Activated CD4-positive, alpha-beta memory T cell treated with anti-CD3 and anti-CD28 coated beads, Interleukin-2, amount 10 ng/mL, durations not matched to agents 7 days and 5 days (primary cell): ENCODE results near the gene YY1. TPM values are rescaled to one million over a fixed set of nuclear protein-coding genes. Genes with fewer than 3 reads are reported as not detected.
"Not testable (repeated sequence)": the region's sequence is repeated elsewhere in the genome, so short reads cannot be mapped to it uniquely, and the experiment has no call there.

Source experiments
- CTCF ChIA-PET: fragments of 350-600 bp; sonication (Branson Sonifier 250); formaldehyde crosslinking; loops from one replicate; lab custom pipeline; 2021; ENCODE audit warnings: antibody characterized with exemption, inconsistent platforms; lab: Charles Lee
- POLR2A ChIA-PET: fragments of 350-600 bp; sonication (Branson Sonifier 250); formaldehyde crosslinking; loops from one replicate; lab custom pipeline; 2021; ENCODE audit warnings: antibody characterized with exemption; lab: Charles Lee
- DNase-seq: peaks from one replicate; pipeline ENCODE4 v3.0.0-alpha.2; 2020
- H3K27ac Mint-ChIP-seq: one replicate; pipeline ENCODE4 v1.8.0; 2021; ENCODE audit warnings: mild to moderate bottlenecking, mixed read lengths
- H3K27me3 Mint-ChIP-seq: one replicate; pipeline ENCODE4 v1.8.0; 2021; ENCODE audit warnings: mixed read lengths
- H3K36me3 Mint-ChIP-seq: one replicate; pipeline ENCODE4 v1.8.0; 2021; ENCODE audit warnings: low read depth, mixed read lengths
- H3K4me1 Mint-ChIP-seq: one replicate; pipeline ENCODE4 v1.8.0; 2021; ENCODE audit warnings: mixed read lengths
- H3K4me3 Mint-ChIP-seq: one replicate; pipeline ENCODE4 v1.8.0; 2021; ENCODE audit warnings: mild to moderate bottlenecking, mixed read lengths
- H3K9me3 Mint-ChIP-seq: one replicate; pipeline ENCODE4 v1.8.0; 2021; ENCODE audit warnings: mixed read lengths
- total RNA-seq, 2 experiments: library from RNA; stranded (reverse); gene quantifications; one replicate each; pipeline ENCODE4 v1.2.3, GENCODE V29; 2021

Gene YY1
- total RNA-seq, 2 experiments from 2014 or later, result 94.0 to 95.6 TPM

GRCh38 chr14:100215330-100215885 is 23.5 kb upstream of the YY1 start:
- Mint-ChIP-seq H3K9me3 (no peaks in the 10 kb centered on the region), H3K27me3 (no peaks in the 10 kb centered on the region), H3K4me1 (peaks cover 23% of the 10 kb centered on the region), H3K36me3 (no peaks in the 10 kb centered on the region), H3K4me3 (peak overlapping the region; percentile 24), H3K27ac (peak overlapping the region; percentile 78)
- ChIA-PET CTCF (interaction anchor here (1.3 to 3.4 kb wide), 9 partner anchors 9 to 430 kb away, joined by 3 to 36 read pairs (median 5); partner anchors contain the start of gene EVL), POLR2A (interaction anchor here (1.2 to 5.2 kb wide), 7 partner anchors 8 to 160 kb away, joined by 3 to 72 read pairs (median 19); partner anchors contain the start of gene EVL)
- no peak for DNase-seq

GRCh38 chr14:100219126-100219785 is 19.7 kb upstream of the YY1 start:
- no peak for DNase-seq
- Mint-ChIP-seq H3K36me3 (no peaks in the 10 kb centered on the region), H3K4me3 (no peak overlapping the region), H3K4me1 (peaks cover 12% of the 10 kb centered on the region), H3K9me3 (no peaks in the 10 kb centered on the region), H3K27ac (no peak overlapping the region), H3K27me3 (no peaks in the 10 kb centered on the region)
- ChIA-PET CTCF (interaction anchor here (0.6 to 7.9 kb wide), 2 partner anchors 26 to 160 kb away, joined by 5 to 100 read pairs; no protein-coding TSS in a partner anchor), POLR2A (interaction anchor here (1.1 to 1.4 kb wide), 4 partner anchors 10 to 22 kb away, joined by 3 to 5 read pairs (median 4); no protein-coding TSS in a partner anchor)

GRCh38 chr14:100221533-100222223 is 17.3 kb upstream of the YY1 start:
- CTCF ChIA-PET, result interaction anchor here (0.9 to 7.9 kb wide), 16 partner anchors 9 to 156 kb away, joined by 3 to 100 read pairs (median 4); partner anchors contain the start of gene EVL
- peak; percentile 82 for DNase-seq
- H3K27ac Mint-ChIP-seq, result no peak overlapping the region
- H3K4me1 Mint-ChIP-seq, result peaks cover 8% of the 10 kb centered on the region
- POLR2A ChIA-PET, result interaction anchor here (0.6 to 9.7 kb wide), 27 partner anchors 7 to 1615 kb away, joined by 3 to 268 read pairs (median 4); partner anchors contain the start of genes EVL, SLC25A29 and YY1
- no peak overlapping the region for H3K4me3 Mint-ChIP-seq
- no peaks in the 10 kb centered on the region for H3K9me3 Mint-ChIP-seq
- H3K36me3 Mint-ChIP-seq, result no peaks in the 10 kb centered on the region
- H3K27me3 Mint-ChIP-seq, result no peaks in the 10 kb centered on the region

- CTCF ChIA-PET, result interaction anchor here (1.0 to 7.9 kb wide), 12 partner anchors 8 to 155 kb away, joined by 3 to 100 read pairs (median 4); no protein-coding TSS in a partner anchor
- H3K4me1 Mint-ChIP-seq, result peaks cover 8% of the 10 kb centered on the region
- no peaks in the 10 kb centered on the region for H3K27me3 Mint-ChIP-seq
- no peaks in the 10 kb centered on the region for H3K9me3 Mint-ChIP-seq
- no peak overlapping the region for H3K27ac Mint-ChIP-seq
- no peak overlapping the region for H3K4me3 Mint-ChIP-seq
- no peaks in the 10 kb centered on the region for H3K36me3 Mint-ChIP-seq
- DNase-seq, result peak; percentile 41
- POLR2A ChIA-PET, result interaction anchor here (0.6 to 9.7 kb wide), 24 partner anchors 8 to 1614 kb away, joined by 3 to 268 read pairs (median 4); partner anchors contain the start of genes EVL, SLC25A29 and YY1
These were observed 16.5 kb upstream of the YY1 start for GRCh38 chr14:100222224-100223093.

GRCh38 chr14:100223332-100224201 is 15.4 kb upstream of the YY1 start:
- ChIA-PET POLR2A (interaction anchor here (0.8 to 9.7 kb wide), 10 partner anchors 9 to 156 kb away, joined by 3 to 268 read pairs (median 12); partner anchors contain the start of gene YY1), CTCF (interaction anchor here (1.0 to 7.9 kb wide), 6 partner anchors 9 to 63 kb away, joined by 3 to 100 read pairs (median 11); no protein-coding TSS in a partner anchor)
- Mint-ChIP-seq H3K4me1 (peaks cover 8% of the 10 kb centered on the region), H3K4me3 (no peak overlapping the region), H3K27ac (no peak overlapping the region), H3K27me3 (no peaks in the 10 kb centered on the region), H3K36me3 (peaks cover 8% of the 10 kb centered on the region), H3K9me3 (no peaks in the 10 kb centered on the region)
- DNase-seq, result no peak

GRCh38 chr14:100224229-100224866 is 14.6 kb upstream of the YY1 start:
- Mint-ChIP-seq H3K27ac (no peak overlapping the region), H3K27me3 (no peaks in the 10 kb centered on the region), H3K4me1 (peaks cover 8% of the 10 kb centered on the region), H3K36me3 (peaks cover 14% of the 10 kb centered on the region), H3K9me3 (no peaks in the 10 kb centered on the region), H3K4me3 (no peak overlapping the region)
- ChIA-PET POLR2A (interaction anchor here (0.7 to 9.7 kb wide), 16 partner anchors 9 to 403 kb away, joined by 3 to 268 read pairs (median 4); partner anchors contain the start of genes EVL and YY1), CTCF (interaction anchor here (0.7 to 7.9 kb wide), 6 partner anchors 10 to 37 kb away, joined by 3 to 100 read pairs (median 11); no protein-coding TSS in a partner anchor)
- DNase-seq, result no peak

GRCh38 chr14:100225169-100225568 is 13.8 kb upstream of the YY1 start:
- no peak for DNase-seq
- H3K4me3 Mint-ChIP-seq, result no peak overlapping the region
- no peaks in the 10 kb centered on the region for H3K27me3 Mint-ChIP-seq
- ChIA-PET POLR2A (interaction anchor here (1.0 to 9.7 kb wide), 11 partner anchors 9 to 254 kb away, joined by 3 to 268 read pairs (median 5); partner anchors contain the start of genes EVL and YY1), CTCF (interaction anchor here (0.7 to 7.9 kb wide), 6 partner anchors 10 to 37 kb away, joined by 3 to 100 read pairs (median 11); no protein-coding TSS in a partner anchor)
- H3K27ac Mint-ChIP-seq, result peak overlapping the region; percentile 37
- H3K9me3 Mint-ChIP-seq, result no peaks in the 10 kb centered on the region
- peaks cover 9% of the 10 kb centered on the region for H3K4me1 Mint-ChIP-seq
- peaks cover 19% of the 10 kb centered on the region for H3K36me3 Mint-ChIP-seq

GRCh38 chr14:100230361-100230760 is 8.6 kb upstream of the YY1 start:
- CTCF ChIA-PET, result interaction anchor here (1.0 kb wide), 1 partner anchor 37 kb away, joined by 4 read pairs; no protein-coding TSS in a partner anchor
- POLR2A ChIA-PET, result interaction anchor here (1.5 to 9.2 kb wide), 2 partner anchors 5 to 11 kb away, joined by 3 to 268 read pairs; no protein-coding TSS in a partner anchor
- no peak for DNase-seq
- H3K4me3 Mint-ChIP-seq, result no peak overlapping the region
- no peaks in the 10 kb centered on the region for H3K27me3 Mint-ChIP-seq
- H3K4me1 Mint-ChIP-seq, result peaks cover 29% of the 10 kb centered on the region
- H3K36me3 Mint-ChIP-seq, result peaks cover 44% of the 10 kb centered on the region
- no peak overlapping the region for H3K27ac Mint-ChIP-seq
- no peaks in the 10 kb centered on the region for H3K9me3 Mint-ChIP-seq

- DNase-seq, result no peak
- H3K9me3 Mint-ChIP-seq, result no peaks in the 10 kb centered on the region
- H3K27ac Mint-ChIP-seq, result peak overlapping the region; percentile 49
- peaks cover 49% of the 10 kb centered on the region for H3K4me1 Mint-ChIP-seq
- ChIA-PET CTCF (interaction anchor here (0.9 to 6.7 kb wide), 6 partner anchors 11 to 217 kb away, joined by 3 to 73 read pairs (median 6); no protein-coding TSS in a partner anchor), POLR2A (interaction anchor here (6.6 to 9.2 kb wide), 2 partner anchors 10 to 20 kb away, joined by 57 to 268 read pairs; no protein-coding TSS in a partner anchor)
- no peaks in the 10 kb centered on the region for H3K27me3 Mint-ChIP-seq
- H3K4me3 Mint-ChIP-seq, result no peak overlapping the region
- H3K36me3 Mint-ChIP-seq, result peaks cover 51% of the 10 kb centered on the region
These were observed 4.4 kb upstream of the YY1 start for GRCh38 chr14:100234511-100234910.

- not testable (repeated sequence) for H3K27me3 Mint-ChIP-seq, H3K9me3 Mint-ChIP-seq, DNase-seq
- Mint-ChIP-seq H3K27ac (peak overlapping the region; percentile 97), H3K36me3 (peaks cover 54% of the 10 kb centered on the region), H3K4me3 (peak overlapping the region; percentile 95), H3K4me1 (peaks cover 48% of the 10 kb centered on the region)
- POLR2A ChIA-PET, result interaction anchor here (0.8 to 9.2 kb wide), 9 partner anchors 11 to 265 kb away, joined by 3 to 268 read pairs (median 4); partner anchors contain the start of gene EVL
- CTCF ChIA-PET, result interaction anchor here (0.7 to 6.7 kb wide), 10 partner anchors 8 to 170 kb away, joined by 3 to 73 read pairs (median 5); no protein-coding TSS in a partner anchor
These were observed 2.6 kb upstream of the YY1 start for GRCh38 chr14:100236271-100236818.
